ENCODE measurements around the gene TSPYL1.
A peak's percentile ranks its signal among the peaks of the same experiment; 100 is the strongest.
"Not testable (repeated sequence)": the region's sequence is repeated elsewhere in the genome, so short reads cannot be mapped to it uniquely, and the experiment has no call there.

The TSPYL1 gene

DNA sequence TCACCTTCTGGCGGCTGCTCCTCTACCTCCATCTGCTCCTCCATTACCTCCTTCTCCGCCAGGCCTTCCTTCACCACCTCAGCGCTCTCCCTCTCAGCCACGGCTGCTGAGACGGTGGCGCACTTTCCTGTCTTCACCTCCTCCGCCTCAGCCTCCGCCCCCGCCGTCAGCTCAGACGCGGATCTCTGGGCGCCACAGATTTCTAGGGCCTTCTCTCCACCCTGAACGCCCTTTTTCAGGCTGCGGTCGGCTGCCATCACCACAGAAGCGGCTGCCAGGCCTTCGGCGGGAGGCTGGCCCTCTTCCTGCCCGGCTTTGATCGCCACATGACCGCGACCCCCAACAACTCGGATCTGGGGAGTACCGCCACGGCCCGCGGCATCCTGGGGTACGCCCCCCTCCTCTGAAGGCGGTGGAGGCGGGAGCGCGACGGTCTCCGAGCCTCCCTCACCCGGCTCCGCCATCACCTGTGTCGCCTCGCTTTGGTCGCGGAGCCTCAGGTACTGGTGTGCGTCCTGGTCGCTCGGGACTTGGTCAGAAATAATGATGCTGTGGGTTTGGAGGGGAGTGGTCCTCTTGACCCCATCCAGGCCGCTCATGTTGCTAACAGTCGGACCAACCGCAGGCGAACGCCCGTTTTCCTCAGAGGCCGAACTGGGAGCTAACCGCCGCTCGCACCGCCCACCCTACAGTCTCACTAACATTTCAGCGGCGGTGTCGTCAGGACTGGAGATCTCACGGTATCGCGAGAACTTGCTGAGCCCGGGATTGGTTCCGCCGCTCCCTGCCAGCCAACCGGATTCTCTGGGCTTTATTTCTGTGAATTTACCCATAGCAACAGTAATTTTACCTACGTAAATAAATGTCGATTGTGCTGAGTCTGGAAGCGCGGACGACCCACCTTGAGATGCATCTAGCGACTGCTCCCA, at the start of gene TSPYL1:
Gene TSPYL1, minus strand, starts transcription at position 699 of the 929 bp plus-strand sequence. Its CDS starts 100 bp downstream, at position 599.
- peak; percentile 99 for DNase-seq

DNA sequence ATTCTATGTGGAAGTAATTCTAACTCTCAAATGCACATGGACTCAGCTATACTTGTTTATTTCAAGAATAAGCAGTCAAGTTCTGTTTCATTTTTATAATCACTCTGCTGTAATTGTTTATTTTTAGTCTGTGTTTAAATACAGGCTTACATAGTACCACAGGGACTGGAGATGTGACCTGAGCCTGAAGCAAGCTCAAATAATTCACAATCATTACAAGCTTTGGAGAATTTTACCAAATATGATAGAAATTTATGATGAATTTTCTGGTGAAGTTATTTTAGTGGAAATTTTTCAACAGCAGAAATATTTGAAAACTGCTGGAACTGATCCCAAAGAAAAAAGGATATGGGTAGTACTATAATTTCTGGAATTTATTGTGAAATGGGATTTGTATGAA, 49.4 kb upstream of the TSPYL1 start:
- DNase-seq = no peak

DNA sequence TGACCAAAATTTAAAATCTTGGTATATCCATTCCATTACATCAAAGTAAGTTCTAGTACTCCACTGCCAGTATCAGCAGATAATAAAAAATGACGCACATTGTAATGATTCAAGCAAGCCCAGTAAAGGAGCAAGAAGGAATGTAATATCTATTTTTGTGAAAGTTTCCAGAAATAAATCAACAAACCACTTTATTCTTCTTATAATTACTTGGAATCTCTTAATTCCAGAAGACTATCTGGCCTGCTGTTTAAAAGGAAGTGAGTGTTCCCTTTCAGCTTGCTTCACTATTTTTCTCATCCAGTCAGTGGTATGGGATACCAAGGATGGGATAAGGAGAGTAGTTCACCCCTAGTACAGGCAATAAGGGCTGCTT, 48.8 kb upstream of the TSPYL1 start:
- no peak for DNase-seq

DNA sequence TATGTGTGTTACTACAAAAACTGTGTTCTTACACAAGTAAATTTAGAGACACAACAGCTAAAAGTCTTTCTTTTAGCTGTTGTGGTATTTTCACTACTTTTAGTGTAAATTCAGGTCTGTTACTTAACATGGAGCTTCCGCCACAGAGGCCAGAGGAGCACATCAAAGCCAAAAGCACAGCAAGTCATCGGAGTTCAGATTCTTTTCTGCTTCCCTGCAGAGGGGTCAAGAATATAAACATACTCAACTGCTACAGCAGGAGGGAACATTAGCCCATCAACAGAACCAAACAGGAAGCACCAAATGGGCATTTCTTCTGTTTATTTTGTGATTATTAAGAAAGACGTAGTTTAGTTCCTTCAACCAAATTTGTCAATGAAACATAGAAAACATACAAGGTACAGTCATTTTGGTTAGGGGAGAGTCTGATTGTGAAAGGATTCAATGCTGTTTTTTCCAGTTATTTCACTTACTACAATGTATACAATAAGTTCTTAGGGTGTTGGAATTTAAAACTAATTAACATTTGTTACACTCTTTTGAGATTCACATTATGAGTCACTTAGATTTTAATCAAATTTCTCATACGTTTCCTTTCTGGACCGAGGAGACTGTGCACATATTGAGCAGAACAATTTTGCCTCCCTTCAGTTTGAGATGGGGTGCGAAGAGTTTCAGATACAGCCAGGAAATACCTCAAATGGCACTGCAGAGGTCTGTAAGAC, 48.2 kb upstream of the TSPYL1 start:
- DNase-seq = no peak

DNA sequence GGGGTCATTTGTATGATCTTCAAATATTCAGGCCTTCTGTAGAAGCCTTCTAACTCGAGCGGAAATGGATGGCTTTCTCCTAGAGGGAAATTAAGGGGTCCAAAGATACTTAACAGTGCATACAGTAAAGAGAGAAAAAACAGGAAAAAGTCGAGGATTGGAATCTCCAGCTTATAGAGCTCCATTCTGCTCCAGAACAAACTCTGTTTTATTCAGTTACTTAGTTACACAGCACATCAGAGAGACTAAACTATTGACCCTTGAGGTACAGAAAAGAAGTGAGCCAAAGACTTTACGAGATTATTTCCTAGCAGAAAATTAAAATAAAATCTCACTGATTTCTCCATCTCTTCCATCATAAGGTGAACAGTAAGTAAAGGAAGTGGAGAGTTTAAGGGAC, 47.3 kb upstream of the TSPYL1 start:
- DNase-seq = no peak

DNA sequence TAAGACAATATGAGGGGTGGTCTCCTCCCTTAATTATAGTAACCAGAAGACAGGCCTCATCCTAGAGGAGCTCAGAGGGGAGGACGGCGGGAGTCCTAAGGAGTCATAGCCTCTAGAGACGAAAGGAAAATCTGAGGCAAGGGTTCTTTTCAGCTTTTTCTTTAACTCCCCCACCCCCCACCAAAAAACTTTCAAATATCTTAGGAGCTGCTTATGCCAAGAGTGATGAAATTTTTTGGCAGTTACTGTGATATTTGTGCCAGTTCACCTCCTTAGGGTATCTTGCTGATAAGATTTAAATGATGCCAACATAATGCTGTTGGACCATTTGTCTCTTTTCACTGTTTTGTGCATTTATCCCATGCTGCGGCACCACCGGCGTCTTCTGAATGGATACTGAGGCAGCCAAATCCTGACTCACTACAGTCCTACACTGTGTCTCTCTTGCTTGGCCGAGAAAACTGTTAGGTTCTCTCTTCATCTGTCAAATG, 46.5 kb upstream of the TSPYL1 start:
- DNase-seq = no peak

DNA sequence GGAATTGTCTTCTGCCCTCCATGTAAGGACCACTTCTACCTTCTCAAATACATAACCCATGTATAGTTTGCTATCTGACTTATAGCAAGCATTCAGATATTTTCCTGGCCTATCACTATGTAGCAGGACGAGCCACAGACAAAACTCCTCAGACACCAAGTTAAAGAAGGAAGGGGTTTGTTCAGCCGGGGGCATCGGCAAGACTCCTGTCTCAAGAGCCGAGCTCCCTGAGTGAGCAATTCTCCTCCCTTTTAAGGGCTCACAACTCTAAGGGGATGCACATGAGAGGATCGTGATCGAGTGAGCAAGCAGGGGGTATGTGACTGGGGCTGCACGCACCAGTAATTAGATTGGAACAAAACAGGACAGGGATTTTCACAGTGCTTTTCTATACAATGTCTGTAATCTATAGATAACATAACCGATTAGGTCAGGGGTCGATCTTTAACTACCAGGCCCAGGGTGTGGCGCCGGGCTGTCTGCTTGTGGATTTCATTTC, 46.0 kb upstream of the TSPYL1 start:
- DNase-seq = not testable (repeated sequence)

DNA sequence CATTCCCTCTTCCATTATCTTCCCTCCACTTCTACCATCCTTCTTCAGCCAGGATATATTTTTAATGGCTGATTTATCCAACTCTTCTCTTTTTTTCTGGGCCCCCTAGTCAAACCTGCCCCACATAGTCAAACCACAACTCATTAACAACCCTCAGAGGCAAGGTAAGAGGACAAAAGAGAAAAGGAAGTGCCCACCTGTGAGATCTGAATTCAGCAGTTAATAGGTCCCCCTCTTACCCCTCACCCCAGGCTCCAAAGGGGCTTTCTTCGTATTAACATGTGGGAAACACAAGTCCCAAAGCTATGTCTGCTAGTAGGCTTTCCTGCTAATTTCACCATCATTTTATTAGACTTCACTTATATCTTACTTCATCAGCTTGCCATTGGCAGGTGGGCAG, 44.1 kb upstream of the TSPYL1 start:
- no peak for DNase-seq

DNA sequence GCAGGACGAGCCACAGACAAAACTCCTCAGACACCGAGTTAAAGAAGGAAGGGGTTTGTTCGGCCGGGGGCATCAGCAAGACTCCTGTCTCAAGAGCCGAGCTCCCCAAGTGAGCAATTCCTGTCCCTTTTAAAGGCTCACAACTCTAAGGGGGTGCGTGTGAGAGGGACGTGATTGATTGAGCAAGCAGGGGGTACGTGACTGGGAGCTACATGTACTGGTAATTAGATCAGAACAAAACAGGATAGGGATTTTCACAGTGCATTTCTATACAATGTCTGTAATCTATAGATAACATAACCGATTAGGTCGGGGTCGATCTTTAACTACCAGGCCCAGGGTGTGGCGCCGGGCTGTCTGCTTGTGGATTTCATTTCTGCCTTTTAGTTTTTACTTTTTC, 42.2 kb upstream of the TSPYL1 start:
- not testable (repeated sequence) for DNase-seq

DNA sequence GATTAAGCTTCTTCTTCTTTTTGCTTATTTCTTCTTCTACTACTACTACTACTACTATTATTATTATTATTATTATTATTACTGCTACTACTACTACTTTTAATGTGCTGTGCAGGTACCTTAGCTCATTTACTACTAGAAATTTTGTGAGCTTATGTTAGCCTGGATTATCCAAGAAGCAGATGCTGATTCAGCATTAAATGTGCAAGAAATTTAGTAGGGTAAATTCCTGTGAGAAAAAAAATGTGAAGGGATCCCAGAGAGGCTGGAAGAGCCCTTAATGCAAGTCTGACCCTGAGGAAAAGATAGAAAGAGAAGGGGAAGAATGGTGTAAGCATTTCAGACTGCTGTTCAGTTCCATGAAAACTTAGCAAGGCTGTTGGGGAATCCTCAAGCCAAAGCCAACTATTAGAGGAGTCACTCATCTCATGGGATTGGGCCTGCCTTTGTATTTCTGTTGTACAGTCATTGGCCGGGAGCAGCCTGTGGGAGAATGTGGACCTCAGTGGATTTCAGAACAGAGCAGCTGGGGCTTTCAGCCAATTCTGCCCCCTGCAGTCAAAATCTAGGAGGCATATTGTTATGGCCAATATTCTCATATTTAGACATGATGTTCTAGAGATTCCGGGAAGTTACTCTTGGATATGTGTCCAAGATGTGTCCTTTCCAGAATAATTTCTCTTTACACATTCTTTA, 37.2 kb upstream of the TSPYL1 start:
- peak; percentile 9 for DNase-seq

DNA sequence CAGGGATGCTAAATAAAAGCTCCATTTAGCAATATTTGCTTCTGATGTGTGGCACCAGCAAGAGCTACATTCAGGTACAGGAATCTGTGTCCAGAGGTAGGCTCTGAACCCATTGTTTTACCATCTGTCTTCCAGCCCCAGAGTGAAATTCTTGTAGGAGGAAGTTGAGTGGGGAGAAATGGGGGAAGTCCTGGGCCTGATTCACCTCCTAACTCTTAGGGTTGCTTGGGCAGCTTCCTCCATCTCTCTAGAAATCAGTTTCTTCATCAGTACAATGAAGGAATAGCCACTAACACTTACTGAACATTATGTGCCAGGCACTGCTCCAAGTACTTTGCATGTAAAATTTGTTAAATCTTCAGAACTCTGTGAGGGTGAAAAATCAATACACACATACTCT, 35.1 kb upstream of the TSPYL1 start:
- DNase-seq = peak; percentile 20

DNA sequence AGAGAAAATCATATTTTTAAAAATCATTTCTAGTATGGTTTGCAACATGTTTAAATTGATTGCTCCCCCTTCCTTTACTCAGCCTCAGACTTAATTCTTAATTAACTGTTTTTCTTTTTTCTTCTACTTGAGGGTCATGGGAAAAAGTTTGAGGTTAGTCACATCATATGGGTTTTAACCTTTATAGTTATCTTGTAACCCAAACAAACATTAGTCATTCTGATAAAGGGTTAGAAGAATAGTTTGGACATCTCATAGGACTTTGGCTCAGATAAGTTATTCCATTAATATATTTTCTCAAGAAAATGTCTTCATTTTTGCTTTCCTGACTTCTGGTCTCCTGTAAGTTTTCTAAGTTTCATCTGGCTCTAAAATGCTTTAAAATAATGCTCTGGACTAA, 34.5 kb upstream of the TSPYL1 start:
- peak; percentile 5 for DNase-seq

DNA sequence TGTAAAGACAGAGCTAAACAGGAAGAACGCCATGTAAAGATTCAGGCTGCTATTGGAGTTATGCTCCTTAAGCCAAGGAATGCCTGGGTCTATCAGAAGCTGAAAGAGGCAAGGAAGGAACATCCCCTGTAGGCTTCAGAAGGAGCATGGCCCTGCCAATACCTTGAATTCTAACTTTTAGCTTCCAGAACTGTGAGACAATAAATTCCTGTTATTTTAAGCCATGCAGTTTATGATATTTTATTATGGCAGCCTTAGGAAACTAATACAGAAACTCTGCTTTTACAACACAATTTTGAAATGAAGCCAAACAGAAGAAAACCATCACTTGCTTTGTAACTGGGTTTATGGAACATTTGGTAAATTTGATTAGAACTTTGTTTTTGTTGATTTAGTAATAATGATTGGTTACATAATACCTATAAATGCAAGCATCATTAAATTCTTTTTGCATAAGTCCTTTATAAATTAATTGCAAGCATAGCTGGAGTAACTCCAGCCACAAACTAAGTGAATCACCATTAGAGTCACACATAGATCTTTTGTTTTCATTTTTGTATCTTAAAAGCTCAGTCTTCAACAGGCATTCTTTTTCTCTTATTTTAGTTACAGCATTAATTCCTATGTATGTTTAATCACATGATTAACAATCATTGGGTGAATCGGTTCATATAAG, 33.5 kb upstream of the TSPYL1 start:
- DNase-seq = no peak

DNA sequence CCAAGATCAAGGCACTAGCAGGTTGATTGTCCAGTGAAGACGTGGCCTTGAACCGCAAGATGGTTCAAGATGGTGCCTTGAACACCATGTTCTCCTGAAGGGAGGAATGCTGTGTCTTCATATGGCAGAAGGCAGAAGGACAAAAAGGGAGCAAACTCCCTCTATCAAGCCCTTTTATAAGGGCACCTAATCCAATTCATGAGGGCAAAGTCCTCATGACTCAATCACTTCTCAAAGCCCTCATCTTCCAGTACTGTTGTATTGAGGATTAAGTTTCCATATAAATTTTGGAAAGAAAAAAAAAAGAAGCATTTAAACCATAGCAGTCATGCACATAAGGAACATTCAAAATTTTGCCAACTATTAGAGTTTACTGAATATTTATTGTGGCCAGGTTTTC, 29.9 kb upstream of the TSPYL1 start:
- no peak for DNase-seq

DNA sequence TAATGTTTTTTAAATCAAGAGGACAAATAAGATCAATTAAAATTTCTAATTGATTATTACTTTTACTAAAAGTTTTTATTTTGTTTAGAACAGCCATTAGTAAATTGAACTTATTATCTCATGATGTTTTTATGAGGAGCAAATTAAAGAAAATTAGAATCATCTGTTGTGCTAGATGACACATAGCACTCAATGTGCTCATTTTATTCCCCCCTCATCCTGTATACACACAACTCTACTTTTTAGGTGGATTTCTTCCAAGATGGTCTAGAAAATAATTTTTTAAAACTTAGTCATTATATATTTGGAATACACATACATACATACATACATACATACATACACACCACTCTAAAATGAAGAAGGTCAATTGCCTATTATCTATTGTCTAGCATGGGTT, 29.3 kb upstream of the TSPYL1 start:
- DNase-seq = no peak

DNA sequence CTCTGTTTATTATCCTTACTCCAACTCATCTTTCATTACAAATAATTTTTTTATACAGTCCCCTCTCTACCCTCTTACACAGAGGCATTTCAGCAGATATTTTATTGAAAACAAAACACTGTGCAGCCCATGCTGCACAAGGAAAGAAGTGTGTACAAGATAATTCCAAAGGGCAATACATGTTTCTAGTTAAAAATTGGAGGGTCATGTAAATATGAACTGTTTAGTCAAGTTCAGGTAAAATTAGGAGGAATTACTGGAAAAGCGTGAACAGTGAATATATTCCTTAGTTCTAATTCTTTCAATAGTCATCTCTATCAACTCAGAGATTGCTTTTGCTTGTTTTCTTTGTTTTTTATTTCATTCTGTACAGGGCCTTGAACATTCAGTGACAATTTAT, 27.9 kb upstream of the TSPYL1 start:
- DNase-seq = no peak

DNA sequence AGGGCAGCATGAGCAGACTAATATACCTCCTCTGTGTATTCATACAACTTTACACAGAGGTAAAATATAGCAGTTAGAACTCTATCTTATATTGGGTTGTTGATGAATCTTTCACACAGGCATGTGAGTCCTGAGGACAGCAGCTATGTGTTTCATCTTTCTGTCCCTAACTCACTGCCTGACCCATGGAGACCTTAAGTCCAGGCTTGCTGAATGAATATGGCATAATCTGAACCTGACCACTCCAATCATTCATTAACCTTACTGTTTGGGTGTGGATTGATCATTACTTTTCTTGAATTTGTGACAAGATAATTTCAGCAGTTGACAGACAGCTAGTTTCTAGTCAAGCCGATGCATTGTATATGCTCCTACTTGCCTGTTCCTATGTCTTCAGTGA, 27.3 kb upstream of the TSPYL1 start:
- no peak for DNase-seq

DNA sequence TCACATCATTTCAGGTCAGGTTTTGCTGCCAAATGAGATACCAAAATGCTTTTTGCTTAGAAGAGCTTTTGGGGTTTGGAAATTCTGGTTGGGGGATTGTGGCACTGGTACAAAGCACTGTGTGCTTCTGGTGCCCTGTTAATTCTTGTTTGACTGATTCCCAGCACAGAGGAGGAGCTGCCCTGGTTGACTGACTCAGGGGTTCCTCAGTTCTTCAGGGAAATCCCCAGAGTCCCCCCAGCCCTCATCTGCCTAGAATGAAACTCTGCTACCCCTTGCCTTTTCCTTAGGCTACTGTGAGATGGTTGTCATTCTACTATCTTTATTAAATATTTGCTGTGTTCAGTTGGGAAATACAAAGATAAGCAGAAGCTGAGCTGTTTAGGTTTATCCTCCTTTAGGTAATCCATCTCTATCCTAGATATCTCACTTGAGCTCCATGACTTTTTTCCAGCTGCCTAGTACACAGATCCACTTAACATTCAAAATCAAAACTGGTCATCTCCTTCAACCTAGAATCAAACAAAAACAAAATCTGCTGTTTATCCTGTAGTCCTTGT, 24.9 kb upstream of the TSPYL1 start:
- no peak for DNase-seq

DNA sequence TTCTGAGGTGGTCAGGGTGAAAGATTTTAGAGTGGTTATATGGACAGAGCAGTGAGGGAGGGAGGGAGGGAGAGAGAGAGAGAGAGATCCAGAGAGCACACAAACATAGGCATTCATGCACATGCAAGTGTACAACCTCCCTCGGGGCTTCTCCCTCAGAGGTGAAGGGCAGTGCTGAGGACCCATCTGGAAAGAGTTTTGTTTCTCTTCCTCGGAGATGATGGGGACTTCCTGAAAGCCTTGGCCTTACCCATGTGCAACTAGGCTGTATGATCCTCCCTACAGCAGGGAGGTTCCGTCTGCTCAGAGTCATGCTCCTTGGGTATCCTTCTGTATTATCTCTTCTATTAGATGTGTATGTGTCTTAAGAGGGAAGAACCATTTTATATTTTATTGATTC, 21.4 kb upstream of the TSPYL1 start:
- DNase-seq = no peak

DNA sequence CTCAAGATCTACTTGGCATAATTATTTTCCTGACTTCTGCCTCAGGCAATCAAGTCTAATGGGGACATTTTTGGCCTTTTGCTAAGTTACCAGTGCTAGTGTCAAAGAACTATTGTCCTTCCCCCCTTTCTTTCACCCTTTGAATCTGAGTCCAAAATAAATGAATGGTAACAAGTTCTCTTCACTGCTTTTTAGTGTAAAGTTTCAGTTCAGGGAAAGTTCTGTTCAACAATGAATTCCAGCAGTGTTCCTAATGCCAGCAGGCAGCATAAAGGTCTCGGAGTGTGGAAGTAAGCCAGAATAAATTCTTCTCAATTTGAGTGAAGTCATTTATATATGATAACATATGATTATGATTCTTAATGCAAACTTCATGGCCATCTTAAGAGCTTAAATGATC, 20.8 kb upstream of the TSPYL1 start:
- DNase-seq = no peak

DNA sequence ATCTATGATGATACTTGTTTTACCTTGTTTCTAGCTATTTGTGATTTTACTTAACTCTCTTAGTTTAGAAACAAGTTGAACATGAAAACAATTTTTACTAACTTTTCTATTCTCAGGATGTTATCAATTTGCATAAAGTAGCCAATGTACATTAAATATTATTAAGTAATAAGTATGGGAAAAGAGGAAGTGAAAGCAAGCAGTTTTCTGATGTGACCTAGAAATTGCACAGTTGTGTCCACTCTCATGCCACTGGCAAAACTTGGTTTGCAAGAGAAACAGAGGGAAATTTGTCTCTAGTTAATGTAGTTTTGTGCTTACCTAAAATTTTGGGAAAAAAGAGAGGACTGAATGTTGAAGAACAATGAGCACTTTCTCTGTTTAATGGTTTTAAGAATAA, 19.2 kb upstream of the TSPYL1 start:
- DNase-seq = no peak

DNA sequence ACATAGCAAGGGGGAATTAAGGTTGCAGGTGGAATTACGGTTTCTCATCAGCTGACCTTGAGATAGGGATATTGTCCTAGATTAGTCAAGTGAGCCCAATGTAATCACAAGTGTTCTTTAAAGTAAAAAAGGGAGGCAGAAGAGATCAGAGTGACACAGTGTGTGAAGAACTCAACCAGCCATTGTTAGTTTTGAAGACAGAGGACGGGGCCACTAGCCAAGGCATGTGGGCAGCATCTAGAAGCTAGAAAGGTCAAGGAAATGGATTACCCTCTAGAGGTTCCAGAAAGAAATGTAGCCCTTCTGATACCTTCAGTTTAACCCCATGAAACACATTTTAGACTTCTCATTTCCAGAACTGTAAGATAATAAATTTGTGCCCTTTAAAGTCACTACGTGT, 18.5 kb upstream of the TSPYL1 start:
- no peak for DNase-seq

Data from hematopoietic multipotent progenitor cell treated with erythropoietin and hydrocortisone succinate and interleukin-3 and kit ligand, for 6 days (in vitro differentiated cells).